Globus pallidus (tissue), 1 donor: ENCODE results near the gene GPR171.
"Not testable (repeated sequence)": the region's sequence is repeated elsewhere in the genome, so short reads cannot be mapped to it uniquely, and the experiment has no call there.

Source experiments
- DNase-seq: peaks from one replicate; pipeline ENCODE4 v3.0.0-alpha.2; 2015; ENCODE audit warnings: low spot score

Gene GPR171

GRCh38 chr3:151203051-151203420, at the start of gene GPR171:
TSS of gene GPR171 (minus strand) at chr3:151203216. CDS start at chr3:151199386, 3,830 bp downstream.
- DNase-seq = no peak

- no peak for DNase-seq
Measured at GRCh38 chr3:151248772-151249337, 45.8 kb upstream of the GPR171 start.

GRCh38 chr3:151242006-151242405, 39.0 kb upstream of the GPR171 start:
- not testable (repeated sequence) for DNase-seq

GRCh38 chr3:151236736-151237135, 33.7 kb upstream of the GPR171 start:
- DNase-seq = no peak

- DNase-seq = no peak
Measured at GRCh38 chr3:151236316-151236715, 33.3 kb upstream of the GPR171 start.

GRCh38 chr3:151234825-151235224, 31.8 kb upstream of the GPR171 start:
- no peak for DNase-seq

- no peak for DNase-seq
Measured at GRCh38 chr3:151232991-151233390, 30.0 kb upstream of the GPR171 start.

- DNase-seq = not testable (repeated sequence)
Measured at GRCh38 chr3:151232403-151232802, 29.4 kb upstream of the GPR171 start.

- DNase-seq = no peak
Measured at GRCh38 chr3:151230646-151231045, 27.6 kb upstream of the GPR171 start.

GRCh38 chr3:151228666-151229040, 25.6 kb upstream of the GPR171 start:
- DNase-seq = no peak

- peak; percentile 77 for DNase-seq
Measured at GRCh38 chr3:151227807-151228665, 25.0 kb upstream of the GPR171 start.

GRCh38 chr3:151227266-151227806, 24.3 kb upstream of the GPR171 start:
- no peak for DNase-seq

GRCh38 chr3:151226825-151227224, 23.8 kb upstream of the GPR171 start:
- DNase-seq = no peak

- no peak for DNase-seq
Measured at GRCh38 chr3:151226088-151226563, 23.1 kb upstream of the GPR171 start.

GRCh38 chr3:151225040-151225975, 22.3 kb upstream of the GPR171 start:
- DNase-seq = no peak

- DNase-seq = no peak
Measured at GRCh38 chr3:151224268-151224866, 21.4 kb upstream of the GPR171 start.

- DNase-seq = no peak
Measured at GRCh38 chr3:151219056-151219455, 16.0 kb upstream of the GPR171 start.

- no peak for DNase-seq
Measured at GRCh38 chr3:151218136-151218535, 15.1 kb upstream of the GPR171 start.

- no peak for DNase-seq
Measured at GRCh38 chr3:151216641-151217607, 13.9 kb upstream of the GPR171 start.

- DNase-seq = no peak
Measured at GRCh38 chr3:151214459-151214858, 11.4 kb upstream of the GPR171 start.
